Right atrium auricular region (tissue), 2 donors: ENCODE measurements around the gene PDE1A. TPM values are rescaled to one million over a fixed set of nuclear protein-coding genes. Genes with fewer than 3 reads are reported as not detected.
A peak's percentile ranks its signal among the peaks of the same experiment; 100 is the strongest.

Experiments used
- DNase-seq: peaks from one replicate; pipeline ENCODE4 v3.0.0-alpha.2; 2019; ENCODE audit warnings: low spot score
- H3K27ac ChIP-seq, 2 donors: fragments of 200-600 bp; sonication (generic); 1 replicate in 1 of 2; 2 replicates in 1 of 2; pipeline ENCODE4 v1.5.1; 2016 to 2019
- H3K27me3 ChIP-seq, 2 donors: fragments of 200-600 bp; sonication (generic); one replicate each; pipeline versions ENCODE4 v1.5.1 to v1.6.0; 2017 to 2019
- H3K36me3 ChIP-seq: fragments of 200-600 bp; sonication (generic); one replicate; pipeline ENCODE4 v1.5.1; 2016
- H3K4me1 ChIP-seq, 2 donors: fragments of 200-600 bp; sonication (generic); one replicate each; pipeline versions ENCODE4 v1.5.1 to v1.6.0; 2017 to 2019
- H3K4me3 ChIP-seq, 2 donors: fragments of 200-600 bp; sonication (generic); 1 replicate in 1 of 2; 2 replicates in 1 of 2; pipeline ENCODE4 v1.5.1; 2017 to 2019; ENCODE audit warnings: mild to moderate bottlenecking in 1 of 2, moderate library complexity in 1 of 2
- H3K9me3 ChIP-seq, 2 donors: fragments of 200-600 bp; sonication (generic); one replicate each; pipeline ENCODE4 v1.5.1; 2019
- total RNA-seq, 2 donors: library from RNA; depleted of rRNA; stranded (reverse); fragments of >200 nt; gene quantifications; one replicate each; pipeline ENCODE4 v1.1.0, GENCODE V29; 2016
- TF ChIP-seq, protein P1 (sequence below), 2 donors: fragments of 200-600 bp; sonication (generic); IDR thresholded peaks; one replicate each; pipeline ENCODE4 v1.5.1; 2019; ENCODE audit warnings: antibody characterized with exemption in 2 of 2

Gene PDE1A
- total RNA-seq, 2 donors from 2014 or later, result 7.0 to 10.7 TPM

DNA sequence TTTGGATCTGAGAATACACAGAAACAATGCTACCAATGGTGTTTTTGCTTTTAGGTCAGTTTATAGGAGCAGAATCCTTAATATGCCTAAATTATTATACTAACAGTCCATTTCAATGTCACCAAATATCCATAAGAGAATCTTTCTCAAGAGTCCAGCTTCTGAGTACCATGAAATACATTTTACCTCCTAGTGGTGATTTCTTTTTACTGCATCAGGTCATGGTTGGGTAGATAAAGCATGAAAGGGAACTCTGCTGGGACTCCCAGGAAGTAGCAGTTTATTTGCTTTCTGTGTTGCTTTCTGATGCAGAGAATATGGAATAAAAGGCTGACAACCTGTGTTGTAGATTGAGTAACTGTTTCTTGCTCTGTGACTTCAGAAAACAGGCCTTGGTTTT lies 325.6 kb downstream of the PDE1A start:
- Histone ChIP-seq H3K9me3 (no peaks in the 10 kb centered on the region), H3K27me3 (no peaks in the 10 kb centered on the region), H3K36me3 (no peaks in the 10 kb centered on the region), H3K4me3 (no peak overlapping the region), H3K4me1 (no peaks in the 10 kb centered on the region), H3K27ac (no peak overlapping the region)
- DNase-seq, result no peak
- TF ChIP-seq, protein P1, sequence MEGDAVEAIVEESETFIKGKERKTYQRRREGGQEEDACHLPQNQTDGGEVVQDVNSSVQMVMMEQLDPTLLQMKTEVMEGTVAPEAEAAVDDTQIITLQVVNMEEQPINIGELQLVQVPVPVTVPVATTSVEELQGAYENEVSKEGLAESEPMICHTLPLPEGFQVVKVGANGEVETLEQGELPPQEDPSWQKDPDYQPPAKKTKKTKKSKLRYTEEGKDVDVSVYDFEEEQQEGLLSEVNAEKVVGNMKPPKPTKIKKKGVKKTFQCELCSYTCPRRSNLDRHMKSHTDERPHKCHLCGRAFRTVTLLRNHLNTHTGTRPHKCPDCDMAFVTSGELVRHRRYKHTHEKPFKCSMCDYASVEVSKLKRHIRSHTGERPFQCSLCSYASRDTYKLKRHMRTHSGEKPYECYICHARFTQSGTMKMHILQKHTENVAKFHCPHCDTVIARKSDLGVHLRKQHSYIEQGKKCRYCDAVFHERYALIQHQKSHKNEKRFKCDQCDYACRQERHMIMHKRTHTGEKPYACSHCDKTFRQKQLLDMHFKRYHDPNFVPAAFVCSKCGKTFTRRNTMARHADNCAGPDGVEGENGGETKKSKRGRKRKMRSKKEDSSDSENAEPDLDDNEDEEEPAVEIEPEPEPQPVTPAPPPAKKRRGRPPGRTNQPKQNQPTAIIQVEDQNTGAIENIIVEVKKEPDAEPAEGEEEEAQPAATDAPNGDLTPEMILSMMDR (IDR thresholded peaks at IDR 0.05), result peak in 1 of 2 donors; percentile 17

DNA sequence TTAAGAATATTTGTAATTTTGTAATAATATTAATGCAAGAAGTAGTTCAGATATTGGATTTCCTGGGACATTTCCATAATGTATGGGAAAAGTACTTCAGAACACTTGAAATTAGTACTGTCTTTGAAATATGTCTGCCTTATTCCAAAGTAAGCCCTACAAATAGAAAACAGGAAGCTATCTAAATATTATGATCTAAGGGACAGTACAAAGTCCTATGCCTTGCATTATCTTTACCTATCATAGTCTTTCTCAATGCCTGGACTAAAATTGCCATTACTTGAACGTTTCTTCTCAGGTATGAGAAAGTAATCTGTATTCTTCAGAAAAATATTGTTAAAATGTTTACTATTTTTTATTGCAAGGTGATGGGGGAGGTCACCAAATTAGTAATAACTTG lies 328.2 kb downstream of the PDE1A start:
- H3K9me3 ChIP-seq, result no peaks in the 10 kb centered on the region
- no peaks in the 10 kb centered on the region for H3K36me3 ChIP-seq
- no peaks in the 10 kb centered on the region for H3K27me3 ChIP-seq
- no peak for DNase-seq
- no peak overlapping the region for H3K27ac ChIP-seq
- no peak overlapping the region for H3K4me3 ChIP-seq
- H3K4me1 ChIP-seq, result no peaks in the 10 kb centered on the region
- TF ChIP-seq, protein P1 (IDR thresholded peaks at IDR 0.05), result no peak

DNA sequence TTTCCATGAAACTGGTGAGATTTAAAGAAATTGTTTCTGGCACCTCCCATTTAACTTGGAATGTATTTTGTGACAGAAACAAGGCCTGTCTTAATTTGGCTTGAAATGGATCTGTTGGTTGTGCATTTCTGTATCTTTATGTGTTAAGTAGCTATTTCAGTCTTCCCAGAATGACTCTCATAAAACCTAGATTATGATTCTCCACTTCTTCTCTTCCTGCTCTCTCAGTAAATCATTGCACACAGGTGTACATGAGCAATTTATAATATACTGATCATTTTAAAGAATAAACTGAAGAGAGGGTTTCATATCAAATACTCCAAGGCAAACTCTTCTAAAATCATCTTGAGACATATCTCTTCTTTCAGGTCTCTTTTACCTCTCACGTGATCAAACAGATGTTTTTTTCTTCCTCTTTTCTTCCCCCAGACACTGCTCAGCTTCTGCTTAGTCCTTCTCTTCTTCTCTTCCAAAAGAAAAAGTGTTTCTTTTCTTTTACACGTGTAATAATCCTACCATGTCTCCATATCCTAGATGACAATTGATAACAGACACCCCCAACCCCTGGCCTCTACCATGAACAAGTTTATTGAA lies 329.2 kb downstream of the PDE1A start:
- TF ChIP-seq, protein P1 (IDR thresholded peaks at IDR 0.05), result no peak
- no peaks in the 10 kb centered on the region for H3K36me3 ChIP-seq
- H3K27ac ChIP-seq, result no peak overlapping the region
- H3K4me1 ChIP-seq, result no peaks in the 10 kb centered on the region
- no peak for DNase-seq
- no peaks in the 10 kb centered on the region for H3K27me3 ChIP-seq
- H3K4me3 ChIP-seq, result no peak overlapping the region
- H3K9me3 ChIP-seq, result peaks cover 0 to 5% of the 10 kb centered on the region in 2 donors

DNA sequence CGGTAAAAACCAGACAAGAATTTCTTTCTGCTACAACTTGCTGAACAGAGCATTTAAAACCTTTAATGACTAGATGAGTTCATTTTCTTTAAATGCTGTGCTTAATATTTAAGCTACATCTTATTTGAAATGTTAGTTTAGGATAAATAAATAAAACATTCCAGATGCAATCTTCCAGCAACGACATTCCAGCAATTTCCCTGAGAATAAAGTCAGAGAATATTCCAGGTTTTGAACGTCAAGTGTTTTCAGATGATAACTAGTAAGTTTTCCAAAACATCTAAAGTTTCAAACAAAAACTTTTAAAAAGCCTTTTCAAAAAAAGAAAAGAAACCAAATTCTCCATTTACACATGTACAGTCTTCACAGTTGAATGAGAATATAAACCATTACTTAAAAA lies 336.4 kb downstream of the PDE1A start:
- H3K27me3 ChIP-seq, result no peaks in the 10 kb centered on the region
- no peak for DNase-seq
- H3K4me1 ChIP-seq, result no peaks in the 10 kb centered on the region
- H3K36me3 ChIP-seq, result no peaks in the 10 kb centered on the region
- no peak overlapping the region for H3K4me3 ChIP-seq
- no peak overlapping the region for H3K27ac ChIP-seq
- TF ChIP-seq, protein P1 (IDR thresholded peaks at IDR 0.05), result no peak
- peaks cover 0 to 5% of the 10 kb centered on the region in 2 donors for H3K9me3 ChIP-seq
